ENCODE results near the gene INTS13.

GRCh38 chr12:26928661-26929060 is 9.1 kb downstream of the INTS13 start:
- no peak for TF ChIP-seq CTCF (IDR thresholded peaks at IDR 0.05; ENCODE audit: low read depth, low read length, missing input control)
- no peak for TF ChIP-seq GABPA (IDR thresholded peaks at IDR 0.05 in 1 of 2, conservative IDR thresholded peaks at IDR 0.05 in 1 of 2)
- TF ChIP-seq SP1 (IDR thresholded peaks at IDR 0.05) = no peak
- TF ChIP-seq YY1 (IDR thresholded peaks at IDR 0.05) = no peak
- TF ChIP-seq REST (IDR thresholded peaks at IDR 0.05) = no peak
- TF ChIP-seq TAF1 (conservative IDR thresholded peaks at IDR 0.05) = no peak
- TF ChIP-seq JUND (IDR thresholded peaks at IDR 0.05) = no peak
- TF ChIP-seq FOXA1 (IDR thresholded peaks at IDR 0.05) = no peak
- TF ChIP-seq MAX (IDR thresholded peaks at IDR 0.05) = no peak
- TF ChIP-seq RXRA (IDR thresholded peaks at IDR 0.05) = no peak
- no peak for TF ChIP-seq RAD21 (IDR thresholded peaks at IDR 0.05)

Measured in liver (tissue), 3 donors.